ENCODE data around the gene SYT1. TPM values are rescaled to one million over a fixed set of nuclear protein-coding genes. Genes with fewer than 3 reads are reported as not detected.

The SYT1 gene
- total and polyA plus RNA-seq, 11 donors = 0.08 to 0.86 (median 0.16) TPM; not detected in 6

- Histone ChIP-seq H3K4me1 (no peaks in the 10 kb centered on the region), H3K36me3 (no peaks in the 10 kb centered on the region), H3K27me3 (no peaks in the 10 kb centered on the region), H3K9me3 (no peaks in the 10 kb centered on the region), H3K4me3 (no peak overlapping the region), H3K27ac (no peak overlapping the region)
- intact Hi-C loops (cut with DNase I) = no loop called here
- DNase-seq (no peak), ATAC-seq (no peak)
- no peak for TF ChIP-seq POLR2A (IDR thresholded peaks at IDR 0.05)
- TF ChIP-seq CTCF (IDR thresholded peaks at IDR 0.05) = no peak
These were observed 99.9 kb downstream of the SYT1 start for GRCh38 chr12:78964521-78964920.

GRCh38 chr12:78966062-78966461 is 101.5 kb downstream of the SYT1 start:
- Histone ChIP-seq H3K4me3 (no peak overlapping the region), H3K27ac (no peak overlapping the region), H3K9me3 (no peaks in the 10 kb centered on the region), H3K4me1 (no peaks in the 10 kb centered on the region), H3K36me3 (no peaks in the 10 kb centered on the region), H3K27me3 (no peaks in the 10 kb centered on the region)
- 65 to 75% (median 70%) methylated on average over 2 of the region's 2 CpGs for WGBS, 4 donors
- TF ChIP-seq CTCF (IDR thresholded peaks at IDR 0.05) = no peak
- TF ChIP-seq POLR2A (IDR thresholded peaks at IDR 0.05) = no peak
- DNase-seq = no peak
- intact Hi-C loops (cut with DNase I) = no loop called here
- no peak for ATAC-seq

GRCh38 chr12:78966926-78967325 is 102.4 kb downstream of the SYT1 start:
- no peaks in the 10 kb centered on the region for H3K9me3 ChIP-seq
- intact Hi-C loops (cut with DNase I) = no loop called here
- no peak overlapping the region for H3K27ac ChIP-seq
- 89 to 93% (median 90%) methylated on average over 2 of the region's 2 CpGs for WGBS, 4 donors
- H3K4me1 ChIP-seq = no peaks in the 10 kb centered on the region
- TF ChIP-seq POLR2A (IDR thresholded peaks at IDR 0.05) = no peak
- no peak for TF ChIP-seq CTCF (IDR thresholded peaks at IDR 0.05)
- no peaks in the 10 kb centered on the region for H3K27me3 ChIP-seq
- H3K4me3 ChIP-seq = no peak overlapping the region
- DNase-seq (no peak), ATAC-seq (no peak)
- no peaks in the 10 kb centered on the region for H3K36me3 ChIP-seq

- H3K36me3 ChIP-seq = no peaks in the 10 kb centered on the region
- no peaks in the 10 kb centered on the region for H3K27me3 ChIP-seq
- no peaks in the 10 kb centered on the region for H3K9me3 ChIP-seq
- WGBS, 4 donors = 75 to 88% (median 87%) methylated on average over 1 of the region's 1 CpG
- intact Hi-C loops (cut with DNase I) = no loop called here
- H3K27ac ChIP-seq = no peak overlapping the region
- ATAC-seq = no peak
- DNase-seq = no peak
- no peaks in the 10 kb centered on the region for H3K4me1 ChIP-seq
- H3K4me3 ChIP-seq = no peak overlapping the region
- TF ChIP-seq POLR2A (IDR thresholded peaks at IDR 0.05) (no peak), CTCF (IDR thresholded peaks at IDR 0.05) (no peak)
These were observed 103.7 kb downstream of the SYT1 start for GRCh38 chr12:78968226-78968625.
